Neural cell (in vitro differentiated cells): ENCODE data around the gene ANO4. TPM values are rescaled to one million over a fixed set of nuclear protein-coding genes. Genes with fewer than 3 reads are reported as not detected.

Experiments used
- H2AFZ ChIP-seq: fragments of 200-600, 300-800 bp; sonication (generic), shearing (Covaris generic); 2 replicates; pipeline ENCODE4 v1.6.0; 2014; ENCODE audit warnings: low read depth, mild to moderate bottlenecking, antibody characterized with exemption, low read length, moderate library complexity
- H3F3A ChIP-seq: fragments of 200-600 bp; shearing (Covaris generic); 2 replicates; pipeline ENCODE4 v1.6.1; 2016; ENCODE audit warnings: mild to moderate bottlenecking, moderate library complexity, mixed read lengths, antibody characterized with exemption, low read length; ENCODE audit not compliant: insufficient read depth, poor library complexity, severe bottlenecking
- H3K27ac ChIP-seq: fragments of 200-600, 300-800 bp; sonication (generic), shearing (Covaris generic); 2 replicates; pipeline ENCODE4 v1.5.1; 2014; ENCODE audit warnings: mild to moderate bottlenecking, low read length, moderate library complexity
- H3K27me3 ChIP-seq: fragments of 300-800, 200-600 bp; sonication (generic), shearing (Covaris generic); 2 replicates; pipeline ENCODE4 v1.6.0; 2014; ENCODE audit warnings: mild to moderate bottlenecking, low read depth, low read length, moderate library complexity; ENCODE audit not compliant: insufficient read depth
- H3K36me3 ChIP-seq: fragments of 300-800, 200-600 bp; sonication (generic), shearing (Covaris generic); 2 replicates; pipeline ENCODE4 v1.5.1; 2014; ENCODE audit warnings: mild to moderate bottlenecking, antibody characterized with exemption, low read length, moderate library complexity; ENCODE audit not compliant: insufficient read depth
- H3K4me2 ChIP-seq: fragments of 300-800, 200-600 bp; sonication (generic), shearing (Covaris generic); 2 replicates; pipeline ENCODE4 v1.6.0; 2014; ENCODE audit warnings: mild to moderate bottlenecking, low read length
- H3K4me3 ChIP-seq: fragments of 300-800, 200-600 bp; sonication (generic), shearing (Covaris generic); 2 replicates; pipeline ENCODE4 v1.5.1; 2014; ENCODE audit warnings: mild to moderate bottlenecking, low read length, moderate library complexity
- H3K79me2 ChIP-seq: fragments of 200-600 bp; shearing (Covaris generic); replicated peaks from 2 replicates; pipeline ENCODE4 v1.6.0; 2014; ENCODE audit warnings: mild to moderate bottlenecking, low read length, moderate library complexity; ENCODE audit not compliant: insufficient read depth
- H3K9ac ChIP-seq: fragments of 300-800, 200-600 bp; sonication (generic), shearing (Covaris generic); 2 replicates; pipeline ENCODE4 v1.6.1; 2016; ENCODE audit warnings: mild to moderate bottlenecking, low read length, mixed read lengths
- H3K9me2 ChIP-seq: fragments of 200-600 bp; shearing (Covaris generic); 2 replicates; pipeline ENCODE4 v1.6.1; 2016; ENCODE audit warnings: mild to moderate bottlenecking, low read length, mixed read lengths; ENCODE audit not compliant: insufficient read depth
- H3K9me3 ChIP-seq: fragments of 200-600, 300-800 bp; sonication (generic), shearing (Covaris generic); 2 replicates; pipeline ENCODE4 v1.6.1; 2016; ENCODE audit warnings: mild to moderate bottlenecking, mixed run types, low read length, moderate library complexity, mixed read lengths
- H4K20me1 ChIP-seq: fragments of 200-600 bp; shearing (Covaris generic); 2 replicates; pipeline ENCODE4 v1.6.1; 2016; ENCODE audit warnings: mild to moderate bottlenecking, mixed run types; ENCODE audit not compliant: insufficient read depth
- EP300 ChIP-seq: fragments of 450-650 bp; conservative IDR thresholded peaks from 2 replicates; pipeline ENCODE4 v1.6.1; 2014; ENCODE audit warnings: antibody characterized with exemption, mild to moderate bottlenecking, moderate library complexity; ENCODE audit not compliant: poor library complexity, severe bottlenecking
- EZH2 ChIP-seq: fragments of 200-600, 300-800 bp; shearing (Covaris generic), sonication (generic); IDR thresholded peaks from 2 replicates; pipeline ENCODE4 v1.6.1; 2014; ENCODE audit warnings: antibody characterized with exemption, low read length, borderline replicate concordance, mild to moderate bottlenecking; ENCODE audit not compliant: insufficient read depth, poor library complexity, severe bottlenecking
- MXI1 ChIP-seq: fragments of 450-650 bp; conservative IDR thresholded peaks from 2 replicates; pipeline ENCODE4 v1.6.1; 2014; ENCODE audit warnings: antibody characterized with exemption, mild to moderate bottlenecking; ENCODE audit not compliant: poor library complexity, severe bottlenecking
- POLR2AphosphoS5 ChIP-seq: IDR thresholded peaks from 2 replicates; pipeline ENCODE4 v1.6.1; 2012
- RAD21 ChIP-seq: fragments of 450-650 bp; conservative IDR thresholded peaks from 2 replicates; pipeline ENCODE4 v1.6.1; 2014; ENCODE audit warnings: antibody characterized with exemption, mild to moderate bottlenecking, moderate library complexity
- SMC3 ChIP-seq: fragments of 450-650 bp; conservative IDR thresholded peaks from 2 replicates; pipeline ENCODE4 v1.6.1; 2014; ENCODE audit warnings: antibody characterized with exemption, mild to moderate bottlenecking, moderate library complexity; ENCODE audit not compliant: poor library complexity
- TAF1 ChIP-seq: IDR thresholded peaks from 2 replicates; pipeline ENCODE4 v1.6.1; 2012; ENCODE audit warnings: low read depth
- polyA plus RNA-seq: library from polyadenylated mRNA; depleted of rRNA; stranded (reverse); fragments of >200 nt; gene quantifications from 2 replicates; pipeline ENCODE4 v1.2.3, GENCODE V29; 2014
- TF ChIP-seq, protein P1 (sequence below): IDR thresholded peaks from 2 replicates; pipeline ENCODE4 v1.6.1; 2012; ENCODE audit warnings: borderline replicate concordance
- TF ChIP-seq, protein P2 (sequence below): fragments of 450-650 bp; IDR thresholded peaks from 2 replicates; pipeline ENCODE4 v1.5.1; 2014; ENCODE audit warnings: antibody characterized with exemption, mild to moderate bottlenecking, moderate library complexity; ENCODE audit not compliant: poor library complexity, severe bottlenecking

ANO4 gene
- polyA plus RNA-seq, 1 donor from 2014 or later: 11.1 TPM

DNA sequence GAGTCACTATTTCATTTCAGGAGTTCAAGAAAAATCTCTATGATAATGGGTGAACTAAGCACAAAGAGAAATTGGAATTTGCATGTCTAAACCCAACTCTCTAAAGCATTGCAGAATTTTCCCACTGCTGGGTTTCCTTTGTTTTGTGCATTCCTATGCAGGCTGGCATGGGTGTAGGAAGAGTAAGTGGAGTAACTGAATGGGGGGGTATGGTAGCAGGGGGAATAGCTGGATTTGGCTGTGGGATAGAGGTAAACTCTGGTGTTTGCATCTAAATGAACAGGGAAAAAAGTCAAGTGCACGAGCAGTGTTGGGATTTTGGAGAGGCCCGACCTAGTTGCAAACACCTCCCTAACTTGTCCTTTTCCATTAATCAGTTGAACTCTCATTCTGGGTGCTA, 159.1 kb downstream of the ANO4 start:
- H3K4me2 ChIP-seq: no peak overlapping the region
- no peak overlapping the region for H3K27ac ChIP-seq

DNA sequence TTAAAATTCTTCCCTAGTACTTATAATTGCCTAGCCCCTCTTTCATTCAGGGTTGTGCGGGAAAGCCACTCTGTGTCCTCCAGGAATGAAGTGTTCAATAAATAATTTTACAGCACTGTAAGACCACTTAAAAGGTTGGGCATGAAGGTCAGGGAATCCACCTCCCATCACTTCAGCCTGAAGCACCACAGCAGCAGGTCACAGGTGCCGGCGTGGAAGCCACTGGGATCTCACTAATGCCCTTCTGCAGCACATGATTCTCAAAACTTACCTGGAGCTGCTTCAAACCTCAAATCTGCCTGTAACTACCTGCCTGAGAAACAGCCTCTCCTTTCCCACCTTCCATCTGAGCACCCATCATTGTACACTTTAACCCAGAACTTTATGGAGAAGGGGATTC, 159.5 kb downstream of the ANO4 start:
- H3K36me3 ChIP-seq: no peaks in the 10 kb centered on the region
- H3K9me2 ChIP-seq: no peaks in the 10 kb centered on the region
- H3K27ac ChIP-seq: no peak overlapping the region
- H3K9me3 ChIP-seq: no peaks in the 10 kb centered on the region
- H4K20me1 ChIP-seq: no peaks in the 10 kb centered on the region
- no peaks in the 10 kb centered on the region for H3K27me3 ChIP-seq
- H3K4me2 ChIP-seq: no peak overlapping the region
- H3F3A ChIP-seq: no peaks in the 10 kb centered on the region
- TF ChIP-seq TAF1: no peak
- TF ChIP-seq MXI1: no peak
- TF ChIP-seq SMC3: no peak
- no peak for TF ChIP-seq RAD21
- TF ChIP-seq POLR2AphosphoS5: no peak
- TF ChIP-seq, protein P1, sequence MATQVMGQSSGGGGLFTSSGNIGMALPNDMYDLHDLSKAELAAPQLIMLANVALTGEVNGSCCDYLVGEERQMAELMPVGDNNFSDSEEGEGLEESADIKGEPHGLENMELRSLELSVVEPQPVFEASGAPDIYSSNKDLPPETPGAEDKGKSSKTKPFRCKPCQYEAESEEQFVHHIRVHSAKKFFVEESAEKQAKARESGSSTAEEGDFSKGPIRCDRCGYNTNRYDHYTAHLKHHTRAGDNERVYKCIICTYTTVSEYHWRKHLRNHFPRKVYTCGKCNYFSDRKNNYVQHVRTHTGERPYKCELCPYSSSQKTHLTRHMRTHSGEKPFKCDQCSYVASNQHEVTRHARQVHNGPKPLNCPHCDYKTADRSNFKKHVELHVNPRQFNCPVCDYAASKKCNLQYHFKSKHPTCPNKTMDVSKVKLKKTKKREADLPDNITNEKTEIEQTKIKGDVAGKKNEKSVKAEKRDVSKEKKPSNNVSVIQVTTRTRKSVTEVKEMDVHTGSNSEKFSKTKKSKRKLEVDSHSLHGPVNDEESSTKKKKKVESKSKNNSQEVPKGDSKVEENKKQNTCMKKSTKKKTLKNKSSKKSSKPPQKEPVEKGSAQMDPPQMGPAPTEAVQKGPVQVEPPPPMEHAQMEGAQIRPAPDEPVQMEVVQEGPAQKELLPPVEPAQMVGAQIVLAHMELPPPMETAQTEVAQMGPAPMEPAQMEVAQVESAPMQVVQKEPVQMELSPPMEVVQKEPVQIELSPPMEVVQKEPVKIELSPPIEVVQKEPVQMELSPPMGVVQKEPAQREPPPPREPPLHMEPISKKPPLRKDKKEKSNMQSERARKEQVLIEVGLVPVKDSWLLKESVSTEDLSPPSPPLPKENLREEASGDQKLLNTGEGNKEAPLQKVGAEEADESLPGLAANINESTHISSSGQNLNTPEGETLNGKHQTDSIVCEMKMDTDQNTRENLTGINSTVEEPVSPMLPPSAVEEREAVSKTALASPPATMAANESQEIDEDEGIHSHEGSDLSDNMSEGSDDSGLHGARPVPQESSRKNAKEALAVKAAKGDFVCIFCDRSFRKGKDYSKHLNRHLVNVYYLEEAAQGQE: no peak
- TF ChIP-seq EP300: no peak
- TF ChIP-seq, protein P2, sequence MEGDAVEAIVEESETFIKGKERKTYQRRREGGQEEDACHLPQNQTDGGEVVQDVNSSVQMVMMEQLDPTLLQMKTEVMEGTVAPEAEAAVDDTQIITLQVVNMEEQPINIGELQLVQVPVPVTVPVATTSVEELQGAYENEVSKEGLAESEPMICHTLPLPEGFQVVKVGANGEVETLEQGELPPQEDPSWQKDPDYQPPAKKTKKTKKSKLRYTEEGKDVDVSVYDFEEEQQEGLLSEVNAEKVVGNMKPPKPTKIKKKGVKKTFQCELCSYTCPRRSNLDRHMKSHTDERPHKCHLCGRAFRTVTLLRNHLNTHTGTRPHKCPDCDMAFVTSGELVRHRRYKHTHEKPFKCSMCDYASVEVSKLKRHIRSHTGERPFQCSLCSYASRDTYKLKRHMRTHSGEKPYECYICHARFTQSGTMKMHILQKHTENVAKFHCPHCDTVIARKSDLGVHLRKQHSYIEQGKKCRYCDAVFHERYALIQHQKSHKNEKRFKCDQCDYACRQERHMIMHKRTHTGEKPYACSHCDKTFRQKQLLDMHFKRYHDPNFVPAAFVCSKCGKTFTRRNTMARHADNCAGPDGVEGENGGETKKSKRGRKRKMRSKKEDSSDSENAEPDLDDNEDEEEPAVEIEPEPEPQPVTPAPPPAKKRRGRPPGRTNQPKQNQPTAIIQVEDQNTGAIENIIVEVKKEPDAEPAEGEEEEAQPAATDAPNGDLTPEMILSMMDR: no peak
- TF ChIP-seq EZH2: no peak
- no peak overlapping the region for H3K9ac ChIP-seq
- H3K4me3 ChIP-seq: no peak overlapping the region
- H2AFZ ChIP-seq: no peak overlapping the region
- H3K79me2 ChIP-seq: no peaks in the 10 kb centered on the region

More for the DNA sequence above, 159.1 kb downstream of the ANO4 start:
- Histone ChIP-seq H3K4me3 (no peak overlapping the region), H3K9me3 (no peaks in the 10 kb centered on the region), H3K27me3 (no peaks in the 10 kb centered on the region), H3K36me3 (no peaks in the 10 kb centered on the region), H2AFZ (no peak overlapping the region), H3K9me2 (no peaks in the 10 kb centered on the region), H3F3A (no peaks in the 10 kb centered on the region), H3K79me2 (no peaks in the 10 kb centered on the region), H3K9ac (no peak overlapping the region), H4K20me1 (no peaks in the 10 kb centered on the region)
- TF ChIP-seq RAD21: no peak
- no peak for TF ChIP-seq MXI1
- no peak for TF ChIP-seq POLR2AphosphoS5
- TF ChIP-seq EP300: no peak
- TF ChIP-seq, protein P1: no peak
- no peak for TF ChIP-seq EZH2
- no peak for TF ChIP-seq TAF1
- TF ChIP-seq SMC3: no peak
- TF ChIP-seq, protein P2: no peak
